ENCODE data around the gene STRAP.
"Not testable (repeated sequence)": the region's sequence is repeated elsewhere in the genome, so short reads cannot be mapped to it uniquely, and the experiment has no call there.

Gene STRAP

DNA sequence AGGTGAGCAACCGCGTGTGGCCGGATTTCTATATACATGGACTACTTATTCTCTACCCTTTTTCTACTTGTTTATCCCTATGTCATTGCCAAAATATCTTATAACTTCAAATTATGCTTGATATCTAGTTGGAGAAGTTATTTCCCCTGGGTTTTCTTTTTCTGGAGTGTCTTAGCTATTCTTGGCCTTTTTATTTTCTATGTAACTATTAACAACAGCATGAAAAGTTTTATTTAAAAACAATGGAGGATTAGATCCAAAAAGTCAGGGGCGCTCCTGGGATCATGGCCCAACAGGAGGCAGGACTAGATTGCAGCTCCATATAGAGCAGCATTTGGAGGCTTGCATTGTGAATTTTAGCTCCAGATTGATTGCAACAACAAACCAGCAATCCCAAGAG is 8.6 kb upstream of the STRAP start:
- no peak for DNase-seq (ENCODE audit: low spot score)

DNA sequence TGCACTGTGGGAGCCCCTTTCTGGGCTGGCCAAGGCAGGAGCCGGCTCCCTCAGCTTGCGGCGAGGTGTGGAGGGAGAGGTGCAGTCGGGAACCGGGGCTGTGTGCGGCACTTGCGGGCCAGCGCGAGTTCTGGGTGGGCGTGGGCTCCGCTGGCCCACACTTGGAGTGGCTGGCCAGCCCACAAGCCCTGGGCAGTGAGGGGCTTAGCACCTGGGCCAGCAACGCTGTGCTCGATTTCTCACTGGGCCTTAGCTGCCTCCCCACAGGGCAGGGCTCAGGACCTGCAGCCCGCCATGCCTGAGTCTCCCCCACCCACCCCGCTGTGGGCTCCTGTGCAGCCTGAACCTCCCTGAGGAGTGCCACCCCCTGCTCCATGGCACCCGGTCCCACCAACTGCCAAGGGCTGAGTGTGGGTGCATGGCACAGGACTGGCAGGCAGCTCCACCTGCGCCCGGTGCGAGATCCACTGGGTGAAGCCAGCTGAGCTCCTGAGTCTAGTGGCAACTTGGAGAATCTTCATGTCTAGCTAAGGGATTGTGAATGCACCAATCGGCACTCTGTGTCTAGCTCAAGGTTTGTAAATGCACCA is 7.5 kb upstream of the STRAP start:
- DNase-seq (ENCODE audit: low spot score), result not testable (repeated sequence)

DNA sequence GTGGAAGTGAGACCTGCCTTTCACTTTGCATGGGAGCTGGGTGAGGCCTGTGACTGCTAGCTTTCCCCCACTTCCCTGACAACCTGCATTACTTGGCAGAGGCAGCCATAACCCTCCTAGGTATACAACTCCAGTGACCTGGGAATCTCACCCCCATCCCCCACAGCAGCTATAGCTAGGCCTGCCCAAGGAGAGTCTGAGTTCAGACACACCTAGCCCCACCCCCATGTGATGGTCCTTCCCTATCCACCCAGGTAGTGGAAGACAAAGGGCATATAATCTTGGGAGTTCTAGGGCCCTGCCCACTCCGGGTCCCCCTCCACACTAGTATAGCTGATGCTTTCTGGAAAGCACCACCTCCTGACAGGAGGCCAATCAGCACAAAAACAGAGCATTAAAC is 6.3 kb upstream of the STRAP start:
- no peak for DNase-seq (ENCODE audit: low spot score)

DNA sequence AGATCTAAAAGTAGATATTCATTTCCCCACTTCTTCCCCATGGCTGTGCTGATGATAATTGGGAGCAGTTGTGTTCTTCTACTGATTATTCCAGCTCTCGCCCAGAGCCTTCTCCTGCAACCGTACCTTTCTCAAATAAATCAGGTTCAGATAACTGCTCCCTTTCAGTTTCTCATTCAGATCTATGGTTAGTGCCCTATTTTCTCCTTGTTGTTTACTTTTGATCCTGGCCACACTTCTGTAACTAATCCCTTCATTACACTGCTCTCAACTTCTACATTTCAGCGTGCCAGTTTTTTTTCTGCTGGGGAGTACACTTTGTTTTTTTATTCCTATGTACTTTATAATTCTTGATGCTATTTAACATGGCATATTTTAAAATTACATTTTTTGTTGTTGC is 2.8 kb upstream of the STRAP start:
- no peak for DNase-seq (ENCODE audit: low spot score)

DNA sequence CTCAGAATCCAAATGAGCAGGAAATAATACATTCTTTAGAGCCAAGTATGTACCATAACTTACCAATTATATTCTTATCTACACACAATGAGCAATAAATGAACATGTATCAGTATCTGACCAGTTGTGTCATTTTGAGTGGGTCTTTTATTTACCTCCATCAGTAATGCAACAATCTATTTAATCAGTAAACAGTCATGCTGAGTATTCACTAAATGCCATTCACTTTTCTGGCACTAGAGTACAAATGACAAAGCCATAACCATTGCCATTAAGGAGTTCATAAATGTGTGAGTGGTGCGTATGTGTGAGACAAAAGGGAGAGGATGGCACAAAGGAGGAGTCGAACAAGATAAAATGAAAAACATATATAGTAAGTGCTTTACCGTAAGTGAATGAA is 1.5 kb upstream of the STRAP start:
- no peak for DNase-seq (ENCODE audit: low spot score)

DNA sequence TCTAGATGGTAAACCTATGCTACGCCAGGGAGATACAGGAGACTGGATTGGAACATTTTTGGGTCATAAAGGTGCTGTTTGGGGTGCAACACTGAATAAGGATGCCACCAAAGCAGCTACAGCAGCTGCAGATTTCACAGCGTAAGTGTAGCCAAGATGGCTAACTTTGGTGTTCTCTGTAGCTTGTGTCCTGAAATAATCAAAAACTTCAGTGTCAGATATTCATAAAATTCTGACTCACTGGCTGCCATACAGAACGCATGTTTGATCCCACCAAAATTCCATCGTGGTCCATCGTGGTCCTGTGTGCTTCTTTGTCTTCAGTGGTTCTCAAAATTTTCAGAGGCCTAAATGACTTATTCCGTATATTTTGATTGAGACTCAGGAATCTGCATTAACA is 1.3 kb downstream of the STRAP start:
- DNase-seq (ENCODE audit: low spot score), result peak; percentile 34

DNA sequence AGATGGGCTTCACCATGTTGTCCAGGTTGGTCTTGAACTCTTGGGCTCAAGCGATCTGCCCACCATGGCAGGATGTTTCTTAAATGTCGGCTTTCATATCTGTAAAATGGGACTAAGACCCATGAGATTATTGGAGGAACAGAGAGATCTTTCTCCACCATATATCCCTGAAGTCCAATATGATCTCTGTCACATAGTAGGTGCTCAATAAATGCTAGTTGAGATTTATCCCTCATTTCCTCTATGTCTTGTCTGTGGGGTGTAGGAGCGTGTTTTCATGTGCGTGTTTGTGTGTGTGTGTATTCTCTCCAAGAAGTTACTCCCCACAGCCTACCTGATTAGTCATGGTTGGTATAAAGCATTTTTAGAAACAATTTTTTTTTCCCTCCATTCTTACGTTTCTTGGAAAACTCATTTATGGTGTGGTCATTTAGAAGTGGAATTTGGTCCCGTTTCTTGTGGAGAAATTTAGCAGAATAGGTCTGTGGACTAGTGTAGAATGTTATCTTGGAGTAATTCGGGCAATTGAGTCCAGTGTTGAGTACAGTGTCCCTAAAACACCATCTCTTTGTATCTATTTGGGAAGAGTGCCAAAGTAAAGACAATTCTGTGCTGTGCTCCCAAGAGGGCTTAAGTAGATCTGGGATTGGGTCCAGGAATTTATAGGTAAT is 4.3 kb downstream of the STRAP start:
- DNase-seq (ENCODE audit: low spot score), result no peak

DNA sequence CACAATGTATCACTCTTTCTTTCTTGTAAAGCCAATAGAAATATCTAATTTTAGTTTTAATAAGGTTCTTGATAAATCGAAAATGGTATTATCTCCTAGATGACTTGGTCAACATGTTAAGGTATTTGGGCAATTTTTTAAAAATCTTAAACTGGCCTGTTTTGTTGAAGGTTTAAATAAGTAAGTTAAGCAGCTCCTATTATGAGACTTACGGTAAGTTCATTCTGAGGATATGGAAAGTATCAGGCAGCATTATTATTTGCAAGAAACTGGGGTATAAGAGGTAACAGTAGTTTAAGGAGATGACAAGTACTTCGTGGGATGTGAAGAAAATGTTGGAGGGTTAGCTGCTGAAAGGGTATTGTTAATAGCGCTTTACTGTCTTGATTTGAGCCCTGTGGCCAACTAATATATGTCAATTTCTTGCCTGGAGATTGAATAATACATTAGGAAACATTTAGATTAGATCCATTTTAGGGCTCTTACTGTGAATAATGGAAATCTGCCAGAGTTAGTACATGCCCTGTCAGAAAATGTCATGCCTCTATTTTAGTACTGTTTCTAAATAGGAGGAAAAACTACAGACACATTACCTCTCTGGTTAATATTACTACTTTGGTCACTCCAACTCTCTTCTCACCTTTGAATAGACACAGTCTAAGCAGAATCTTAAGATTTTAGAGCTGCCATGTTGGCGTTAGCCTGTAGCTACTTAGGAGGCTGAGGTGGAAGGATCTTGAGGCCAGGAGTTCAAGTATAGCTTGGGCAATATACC is 5.0 kb downstream of the STRAP start:
- DNase-seq (ENCODE audit: low spot score), result no peak

DNA sequence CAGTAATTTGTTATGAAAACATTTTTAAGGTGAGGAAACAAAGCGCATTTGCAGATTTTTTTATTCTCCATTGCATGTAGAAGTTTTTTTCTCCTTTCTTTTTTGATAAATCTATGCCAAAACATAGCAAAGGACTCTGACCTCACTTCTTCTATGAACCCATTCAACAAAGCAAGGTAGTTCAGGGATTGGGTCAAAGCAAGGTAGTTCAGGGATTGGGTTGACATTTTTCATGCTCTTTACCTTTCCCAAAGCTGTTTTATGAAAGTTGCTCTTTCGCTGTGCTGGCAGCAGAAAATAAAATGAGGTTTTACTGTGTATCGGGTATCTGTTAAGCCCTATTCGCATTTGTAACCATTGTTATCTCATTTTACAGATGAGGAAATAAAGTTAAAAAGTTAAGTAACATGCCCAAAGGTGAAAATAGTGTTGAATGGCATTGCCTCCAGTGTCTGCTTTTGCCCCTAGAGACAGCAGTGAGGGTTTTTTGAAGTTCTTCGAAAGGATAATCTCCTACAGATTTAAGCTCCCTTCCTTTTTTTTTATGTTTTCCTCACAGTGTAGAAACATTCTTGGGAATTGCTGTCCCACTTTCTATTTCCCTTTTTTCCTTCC is 10.6 kb downstream of the STRAP start:
- no peak for DNase-seq (ENCODE audit: low spot score)

DNA sequence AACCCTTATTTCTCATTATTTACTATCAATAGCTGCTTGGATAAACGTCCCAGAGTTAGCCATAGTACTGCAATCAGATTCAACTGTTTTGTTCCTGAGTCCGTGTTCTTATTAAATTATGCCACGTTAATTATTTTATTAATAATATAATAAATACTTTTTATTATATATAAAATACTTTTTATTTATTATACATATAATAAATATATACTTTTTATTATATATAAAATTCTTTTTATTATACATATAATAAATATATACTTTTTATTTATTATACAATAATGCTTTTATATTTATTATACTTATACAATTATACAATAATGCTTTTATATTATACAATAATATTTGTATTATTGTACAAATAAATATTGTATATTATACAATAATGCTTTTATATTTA is 11.1 kb downstream of the STRAP start:
- no peak for DNase-seq (ENCODE audit: low spot score)

DNA sequence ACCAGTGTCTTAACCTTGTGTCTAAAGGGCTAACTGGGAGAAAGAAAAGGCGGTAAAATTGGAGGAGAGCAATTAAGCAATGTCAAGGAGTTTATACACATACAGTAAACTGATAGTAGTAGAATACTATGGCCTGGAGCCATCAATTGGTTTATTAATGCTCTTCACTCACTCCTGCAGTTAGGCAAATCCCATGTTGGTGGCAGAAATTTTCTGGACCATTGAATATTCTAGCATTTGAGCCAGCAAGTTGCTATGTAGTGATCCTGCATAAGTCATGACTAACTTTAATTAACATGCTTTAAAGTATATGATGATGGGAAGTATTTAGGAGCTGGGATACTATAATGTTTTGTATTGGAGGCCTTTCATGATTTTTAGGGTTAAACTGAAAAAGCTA is 14.7 kb downstream of the STRAP start:
- DNase-seq (ENCODE audit: low spot score), result no peak

DNA sequence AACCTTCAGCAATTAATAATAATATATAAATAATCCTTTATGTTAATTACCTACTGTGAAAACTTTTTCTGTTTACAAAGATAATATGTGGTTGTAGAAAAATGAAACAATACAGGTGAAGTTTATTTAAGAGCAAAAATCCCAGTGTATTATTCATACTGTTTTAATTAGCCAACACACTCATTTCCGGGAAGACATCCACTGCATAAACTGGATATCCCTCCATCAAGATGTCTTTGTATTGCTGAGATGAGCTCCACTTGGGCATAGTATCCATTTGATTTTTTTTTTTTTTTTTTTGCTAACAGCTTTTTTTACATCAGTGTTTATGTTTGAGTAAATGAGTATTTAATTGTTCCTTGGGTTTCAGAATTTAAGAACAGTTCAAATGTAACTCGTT is 15.2 kb downstream of the STRAP start:
- DNase-seq (ENCODE audit: low spot score), result no peak

DNA sequence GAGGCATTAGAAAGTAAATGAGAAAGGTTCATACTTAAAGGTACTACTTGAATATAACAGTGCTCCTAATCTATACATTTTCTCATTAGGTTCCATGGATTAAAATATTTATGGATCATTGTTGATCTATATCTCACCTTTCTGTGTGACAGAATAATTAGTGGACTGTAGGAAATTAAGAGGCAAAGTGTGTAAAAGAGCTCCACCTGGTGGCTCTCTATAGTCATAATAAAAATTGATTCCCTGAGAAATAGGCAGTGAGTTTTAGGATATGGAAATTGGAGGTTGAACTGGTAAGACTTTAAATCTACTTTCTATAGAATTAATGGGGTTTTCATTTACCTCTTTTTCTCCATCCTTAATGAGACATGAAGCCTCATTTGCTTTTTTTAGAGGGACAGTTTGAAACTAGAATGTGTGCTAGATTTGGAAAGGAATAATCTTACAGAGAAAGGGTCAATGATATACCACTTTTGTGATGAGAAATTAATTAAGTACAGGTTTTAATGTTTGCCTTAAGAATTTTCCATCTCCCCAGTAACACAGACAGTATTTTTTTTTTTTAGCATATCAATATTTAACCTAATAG is 17.2 kb downstream of the STRAP start:
- peak; percentile 70 for DNase-seq (ENCODE audit: low spot score)

DNA sequence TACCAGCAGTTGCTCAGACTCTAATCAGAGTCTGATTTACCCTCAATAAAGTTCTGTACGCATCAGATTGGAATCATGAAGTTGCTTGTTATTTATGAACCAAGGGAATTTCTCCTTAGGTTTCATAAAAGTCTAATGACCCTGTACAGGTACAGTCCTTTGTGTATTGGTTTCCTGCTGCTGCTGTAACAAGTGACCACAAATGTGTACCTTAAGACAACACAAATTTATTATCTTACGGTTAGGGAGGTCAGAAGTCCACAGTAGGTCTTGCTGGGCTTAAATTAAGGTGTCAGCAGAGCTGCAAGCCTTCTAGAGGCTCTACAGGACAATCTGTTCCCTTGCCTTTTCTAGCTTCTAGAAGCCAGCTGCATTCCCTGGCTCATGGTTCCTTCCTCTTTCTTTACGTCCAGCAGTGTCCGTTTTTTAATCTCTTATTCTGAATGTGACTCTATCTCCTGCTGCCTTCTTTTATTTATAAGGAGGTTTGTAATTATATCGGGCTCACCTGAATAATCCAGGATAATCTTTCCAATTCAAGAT is 22.3 kb downstream of the STRAP start:
- no peak for DNase-seq (ENCODE audit: low spot score)

DNA sequence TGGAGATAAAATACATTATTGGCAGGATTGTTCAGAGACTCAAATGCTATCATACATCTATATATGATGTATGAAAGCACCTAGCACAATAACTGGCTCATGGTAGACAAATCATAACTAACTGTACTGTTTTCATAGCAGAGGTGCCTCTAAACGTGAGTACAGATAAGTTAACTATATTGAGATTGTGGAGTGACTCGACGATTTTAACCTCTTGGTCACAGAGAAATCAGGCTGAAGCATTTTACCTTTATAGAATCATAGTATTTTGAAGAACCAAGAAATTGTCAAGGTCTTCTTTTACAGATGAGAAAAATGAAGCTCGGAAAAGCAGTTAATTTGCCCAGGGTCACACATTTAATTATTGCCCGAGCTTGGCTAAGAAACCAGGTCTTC is 28.3 kb downstream of the STRAP start:
- DNase-seq (ENCODE audit: low spot score), result no peak

DNA sequence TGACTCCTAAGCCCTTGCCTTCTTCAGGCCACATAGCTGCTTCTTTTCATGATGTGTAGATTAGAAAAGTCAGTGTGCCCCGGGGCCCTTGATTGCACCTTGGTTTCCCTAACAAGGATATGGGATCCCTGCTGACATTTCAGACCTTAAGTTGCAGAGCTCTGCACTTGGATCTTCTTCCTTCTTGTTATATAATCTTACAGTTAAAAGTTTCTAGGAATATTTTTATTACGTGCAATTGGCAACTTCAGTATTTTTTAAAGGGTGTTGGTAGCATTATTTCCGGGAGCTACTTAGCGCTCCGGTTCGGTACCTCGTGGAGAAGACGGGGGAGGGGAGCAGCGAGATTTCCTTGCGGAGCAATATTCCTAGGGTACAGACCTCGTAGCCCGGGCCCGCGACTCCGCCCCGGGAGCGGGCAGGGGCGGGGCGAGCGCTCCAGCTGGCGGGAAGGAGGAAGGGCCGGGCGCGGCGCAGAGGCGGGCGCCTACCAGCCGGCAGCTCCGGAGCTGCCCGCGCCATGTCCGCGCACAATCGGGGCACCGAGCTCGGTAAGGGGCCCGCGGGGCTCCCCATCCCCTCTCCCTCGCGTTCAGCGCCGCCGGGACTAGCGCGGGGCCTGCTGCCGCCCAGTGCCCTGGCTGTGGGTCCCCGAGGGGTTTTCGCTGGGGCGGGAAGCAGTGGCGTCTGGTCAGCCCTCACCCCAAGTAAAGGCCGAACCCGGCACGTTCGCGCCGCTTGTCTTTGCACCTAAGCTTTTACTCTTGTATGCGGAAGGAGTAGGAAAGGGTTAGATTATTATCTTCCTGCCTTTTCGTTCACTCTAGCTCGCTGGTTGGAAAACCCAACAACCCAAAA is 28.9 kb downstream of the STRAP start, which contains the start of gene DERA:
DERA (plus strand) TSS at position 469 of the 858 bp plus-strand sequence; CDS start at position 521, 52 bp downstream.
- peak; percentile 75 for DNase-seq (ENCODE audit: low spot score)

DNA sequence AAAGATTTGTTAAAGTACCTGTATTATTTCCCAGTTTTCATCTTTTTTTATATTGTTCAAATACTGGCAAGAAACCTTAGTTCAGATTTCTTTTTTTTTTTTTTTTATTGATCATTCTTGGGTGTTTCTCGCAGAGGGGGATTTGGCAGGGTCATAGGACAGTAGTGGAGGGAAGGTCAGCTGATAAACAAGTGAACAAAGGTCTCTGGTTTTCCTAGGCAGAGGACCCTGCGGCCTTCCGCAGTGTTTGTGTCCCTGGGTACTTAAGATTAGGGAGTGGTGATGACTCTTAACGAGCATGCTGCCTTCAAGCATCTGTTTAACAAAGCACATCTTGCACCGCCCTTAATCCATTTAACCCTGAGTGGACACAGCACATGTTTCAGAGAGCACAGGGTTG is 29.7 kb downstream of the STRAP start:
- not testable (repeated sequence) for DNase-seq (ENCODE audit: low spot score)

DNA sequence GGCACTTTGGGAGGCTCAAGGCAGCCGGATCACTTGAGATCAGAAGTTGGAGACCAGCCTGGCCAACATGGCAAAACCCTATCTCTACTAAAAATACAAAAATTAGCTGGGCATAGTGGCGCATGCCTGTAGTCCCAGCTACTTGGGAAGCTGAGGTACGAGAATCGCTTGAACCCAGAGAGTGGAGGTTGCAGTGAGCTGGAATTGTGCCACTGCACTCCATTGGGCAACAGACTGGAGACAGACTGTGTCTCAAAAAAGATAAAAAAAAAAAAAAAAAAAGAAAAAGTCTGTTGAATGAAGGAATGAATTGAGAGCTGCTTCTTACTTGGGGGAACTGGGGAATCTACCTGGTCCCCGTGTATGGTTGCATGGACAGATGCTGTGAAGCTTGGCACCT is 31.9 kb downstream of the STRAP start:
- DNase-seq (ENCODE audit: low spot score), result not testable (repeated sequence)

DNA sequence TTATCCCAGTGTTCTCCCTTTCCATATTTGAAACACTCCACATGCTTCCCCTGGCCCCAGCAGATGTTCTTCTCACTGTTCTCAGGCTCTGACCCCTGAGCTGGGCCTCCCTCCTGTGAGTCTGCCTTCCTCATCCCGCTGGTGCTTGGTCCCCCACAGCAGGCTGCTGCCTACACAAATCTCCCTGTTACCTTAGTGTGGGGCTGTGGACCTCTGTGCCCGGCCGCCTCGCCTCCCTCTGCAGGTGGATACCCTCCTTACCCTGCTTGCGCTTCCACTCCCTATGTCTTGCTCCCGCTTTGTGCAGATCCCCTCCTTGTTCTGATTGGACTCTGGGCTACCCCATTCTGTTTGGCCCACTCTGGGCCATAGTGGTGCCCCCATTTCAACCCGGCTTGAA is 35.9 kb downstream of the STRAP start:
- no peak for DNase-seq (ENCODE audit: low spot score)

DNA sequence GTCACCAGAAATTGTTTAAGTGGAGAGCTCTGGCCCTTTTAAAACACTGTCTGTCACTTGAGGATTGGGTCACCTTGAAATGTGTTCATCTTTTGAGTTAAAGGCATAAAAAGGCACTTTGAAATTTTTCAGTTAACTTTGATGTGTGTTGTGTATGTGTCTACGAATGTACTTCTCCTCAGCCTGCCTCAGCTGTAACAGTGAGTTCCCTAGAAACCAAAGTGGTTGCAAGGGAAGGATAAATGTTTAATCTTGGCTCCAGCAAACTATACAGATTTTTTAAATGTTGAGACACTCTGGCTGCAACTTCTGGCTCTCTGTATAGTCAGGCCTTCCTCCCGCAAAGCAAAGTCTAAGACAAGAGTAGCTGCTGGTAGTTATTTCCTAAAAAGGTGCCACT is 37.2 kb downstream of the STRAP start:
- no peak for DNase-seq (ENCODE audit: low spot score)

DNA sequence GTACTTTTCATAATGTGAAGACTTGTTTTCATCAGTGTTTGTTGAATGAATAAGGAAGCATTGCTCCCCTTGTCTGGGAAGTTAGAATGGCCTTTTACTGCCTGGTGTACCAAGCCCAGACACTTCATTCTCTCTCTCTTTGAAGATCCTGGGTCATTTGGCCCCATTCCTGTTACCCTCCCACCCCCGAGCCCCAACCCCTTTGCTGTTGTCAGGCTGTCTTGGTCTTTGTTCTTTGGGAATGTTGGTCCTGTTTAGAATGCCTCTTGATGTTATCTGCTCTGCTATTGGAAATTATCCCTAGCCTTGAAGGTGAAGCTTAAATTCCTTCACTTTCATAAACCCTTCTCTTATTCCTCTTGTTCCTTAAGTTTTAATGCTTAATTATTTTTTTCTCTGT is 42.8 kb downstream of the STRAP start:
- DNase-seq (ENCODE audit: low spot score), result no peak
